CD8-positive, alpha-beta memory T cell (primary cell): ENCODE measurements around the gene IDE. TPM values are rescaled to one million over a fixed set of nuclear protein-coding genes. Genes with fewer than 3 reads are reported as not detected.

ENCODE experiments used
- polyA plus RNA-seq: library from polyadenylated mRNA; unstranded; fragments of 300-500 nt; fragmentation: Illumina TruSeq; gene quantifications from one replicate; pipeline ENCODE4 v1.2.3, GENCODE V29; 2021
- total RNA-seq, 2 experiments: library from RNA; stranded (reverse); gene quantifications; one replicate each; pipeline ENCODE4 v1.2.3, GENCODE V29; 2021

IDE gene
- total and polyA plus RNA-seq, 3 experiments from 2014 or later = 19.0 to 42.8 (median 42.4) TPM

Other genes starting within 250 kb of the IDE start
- gene KIF11, start 19.0 kb upstream of the IDE start, total RNA-seq = 10 to 100 TPM; 36.2 to 37.1 TPM
- 1.0 TPM for gene KIF11, start 19.0 kb upstream of the IDE start, polyA plus RNA-seq
- gene HHEX, start 115.9 kb upstream of the IDE start, total RNA-seq = not detected
- gene HHEX, start 115.9 kb upstream of the IDE start, polyA plus RNA-seq = 0.90 TPM